ENCODE data around the gene SERINC2.

- no peak for TF ChIP-seq SUZ12 (IDR thresholded peaks at IDR 0.05)
- TF ChIP-seq SP1 (IDR thresholded peaks at IDR 0.05) = no peak
- no peak for TF ChIP-seq FOXM1 (IDR thresholded peaks at IDR 0.05; ENCODE audit: borderline replicate concordance)
These were observed 30.7 kb downstream of the SERINC2 start for GRCh38 chr1:31443673-31444072.
